Progenitor cell of endocrine pancreas (in vitro differentiated cells): ENCODE results near the gene C3orf38. TPM values are rescaled to one million over a fixed set of nuclear protein-coding genes. Genes with fewer than 3 reads are reported as not detected.

Experiments used
- DNase-seq: peaks from one replicate; pipeline ENCODE4 v3.0.0; 2021; ENCODE audit warnings: low spot score; ENCODE audit not compliant: unreplicated experiment
- H3K27ac Mint-ChIP-seq: 2 replicates; pipeline ENCODE4 v1.8.0; 2021; ENCODE audit warnings: mild to moderate bottlenecking, moderate library complexity, mixed read lengths
- H3K27me3 Mint-ChIP-seq: 2 replicates; pipeline ENCODE4 v1.8.0; 2021; ENCODE audit warnings: mixed read lengths
- H3K36me3 Mint-ChIP-seq: 2 replicates; pipeline ENCODE4 v1.8.0; 2022; ENCODE audit warnings: mixed read lengths; ENCODE audit not compliant: insufficient read depth
- H3K4me1 Mint-ChIP-seq: 2 replicates; pipeline ENCODE4 v1.8.0; 2021; ENCODE audit warnings: low read depth, mixed read lengths
- H3K4me3 Mint-ChIP-seq: 2 replicates; pipeline ENCODE4 v1.8.0; 2021; ENCODE audit warnings: low read depth, mild to moderate bottlenecking, moderate library complexity, mixed read lengths
- H3K9me3 Mint-ChIP-seq: 2 replicates; pipeline ENCODE4 v1.8.0; 2021; ENCODE audit warnings: low read depth, mixed read lengths
- total RNA-seq: library from RNA; stranded (reverse); gene quantifications from 2 replicates; pipeline ENCODE4 v1.2.1, GENCODE V29; 2021
- TF ChIP-seq, protein P1 (sequence below): fragments of 200-600 bp; sonication (generic); IDR thresholded peaks from one replicate; pipeline ENCODE4 v1.5.0; 2021; ENCODE audit warnings: antibody characterized with exemption, mild to moderate bottlenecking; ENCODE audit not compliant: unreplicated experiment

Gene C3orf38
- total RNA-seq, 1 donor from 2014 or later: 35.4 TPM

DNA sequence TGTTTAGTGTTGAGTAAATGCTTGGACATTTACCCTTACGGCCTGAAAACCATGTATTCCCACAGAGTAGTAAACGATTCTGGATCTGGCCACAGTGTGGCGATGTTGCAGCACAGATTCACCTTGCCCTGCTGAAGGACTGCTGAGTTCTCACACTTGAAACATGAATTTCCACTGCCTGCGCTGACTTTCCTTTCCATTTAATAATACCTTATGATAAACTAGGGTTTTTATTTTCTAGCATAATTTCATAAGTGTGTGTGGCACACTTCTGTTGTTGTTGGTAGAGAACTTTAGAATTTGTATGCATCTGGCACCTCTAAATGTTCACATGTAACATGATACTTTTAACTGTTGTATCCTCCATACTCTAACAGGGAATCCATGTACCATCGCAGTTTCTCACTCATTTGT is 53.9 kb downstream of the C3orf38 start:
- no peaks in the 10 kb centered on the region for H3K9me3 Mint-ChIP-seq
- no peak overlapping the region for H3K4me3 Mint-ChIP-seq
- no peaks in the 10 kb centered on the region for H3K36me3 Mint-ChIP-seq
- H3K27me3 Mint-ChIP-seq: no peaks in the 10 kb centered on the region
- DNase-seq: peak; percentile 69
- TF ChIP-seq, protein P1, sequence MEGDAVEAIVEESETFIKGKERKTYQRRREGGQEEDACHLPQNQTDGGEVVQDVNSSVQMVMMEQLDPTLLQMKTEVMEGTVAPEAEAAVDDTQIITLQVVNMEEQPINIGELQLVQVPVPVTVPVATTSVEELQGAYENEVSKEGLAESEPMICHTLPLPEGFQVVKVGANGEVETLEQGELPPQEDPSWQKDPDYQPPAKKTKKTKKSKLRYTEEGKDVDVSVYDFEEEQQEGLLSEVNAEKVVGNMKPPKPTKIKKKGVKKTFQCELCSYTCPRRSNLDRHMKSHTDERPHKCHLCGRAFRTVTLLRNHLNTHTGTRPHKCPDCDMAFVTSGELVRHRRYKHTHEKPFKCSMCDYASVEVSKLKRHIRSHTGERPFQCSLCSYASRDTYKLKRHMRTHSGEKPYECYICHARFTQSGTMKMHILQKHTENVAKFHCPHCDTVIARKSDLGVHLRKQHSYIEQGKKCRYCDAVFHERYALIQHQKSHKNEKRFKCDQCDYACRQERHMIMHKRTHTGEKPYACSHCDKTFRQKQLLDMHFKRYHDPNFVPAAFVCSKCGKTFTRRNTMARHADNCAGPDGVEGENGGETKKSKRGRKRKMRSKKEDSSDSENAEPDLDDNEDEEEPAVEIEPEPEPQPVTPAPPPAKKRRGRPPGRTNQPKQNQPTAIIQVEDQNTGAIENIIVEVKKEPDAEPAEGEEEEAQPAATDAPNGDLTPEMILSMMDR: peak; percentile 97
- no peak overlapping the region for H3K27ac Mint-ChIP-seq
- no peaks in the 10 kb centered on the region for H3K4me1 Mint-ChIP-seq

Other genes starting within 250 kb of the C3orf38 start
- 86.9 and 96.3 TPM in 2 replicates for gene CGGBP1, start 91.0 kb upstream of the C3orf38 start, total RNA-seq
- gene ZNF654, start 90.7 kb upstream of the C3orf38 start, total RNA-seq: 8.0 and 9.9 TPM in 2 replicates